Neural cell (in vitro differentiated cells): ENCODE measurements around the gene NCR3LG1. TPM values are rescaled to one million over a fixed set of nuclear protein-coding genes. Genes with fewer than 3 reads are reported as not detected.

Experiments used
- H2AFZ ChIP-seq: fragments of 200-600, 300-800 bp; sonication (generic), shearing (Covaris generic); 2 replicates; pipeline ENCODE4 v1.6.0; 2014; ENCODE audit warnings: low read depth, mild to moderate bottlenecking, antibody characterized with exemption, low read length, moderate library complexity
- H3F3A ChIP-seq: fragments of 200-600 bp; shearing (Covaris generic); 2 replicates; pipeline ENCODE4 v1.6.1; 2016; ENCODE audit warnings: mild to moderate bottlenecking, moderate library complexity, mixed read lengths, antibody characterized with exemption, low read length; ENCODE audit not compliant: insufficient read depth, poor library complexity, severe bottlenecking
- H3K27ac ChIP-seq: fragments of 200-600, 300-800 bp; sonication (generic), shearing (Covaris generic); 2 replicates; pipeline ENCODE4 v1.5.1; 2014; ENCODE audit warnings: mild to moderate bottlenecking, low read length, moderate library complexity
- H3K27me3 ChIP-seq: fragments of 300-800, 200-600 bp; sonication (generic), shearing (Covaris generic); 2 replicates; pipeline ENCODE4 v1.6.0; 2014; ENCODE audit warnings: mild to moderate bottlenecking, low read depth, low read length, moderate library complexity; ENCODE audit not compliant: insufficient read depth
- H3K36me3 ChIP-seq: fragments of 300-800, 200-600 bp; sonication (generic), shearing (Covaris generic); 2 replicates; pipeline ENCODE4 v1.5.1; 2014; ENCODE audit warnings: mild to moderate bottlenecking, antibody characterized with exemption, low read length, moderate library complexity; ENCODE audit not compliant: insufficient read depth
- H3K4me2 ChIP-seq: fragments of 300-800, 200-600 bp; sonication (generic), shearing (Covaris generic); 2 replicates; pipeline ENCODE4 v1.6.0; 2014; ENCODE audit warnings: mild to moderate bottlenecking, low read length
- H3K4me3 ChIP-seq: fragments of 300-800, 200-600 bp; sonication (generic), shearing (Covaris generic); 2 replicates; pipeline ENCODE4 v1.5.1; 2014; ENCODE audit warnings: mild to moderate bottlenecking, low read length, moderate library complexity
- H3K79me2 ChIP-seq: fragments of 200-600 bp; shearing (Covaris generic); replicated peaks from 2 replicates; pipeline ENCODE4 v1.6.0; 2014; ENCODE audit warnings: mild to moderate bottlenecking, low read length, moderate library complexity; ENCODE audit not compliant: insufficient read depth
- H3K9ac ChIP-seq: fragments of 300-800, 200-600 bp; sonication (generic), shearing (Covaris generic); 2 replicates; pipeline ENCODE4 v1.6.1; 2016; ENCODE audit warnings: mild to moderate bottlenecking, low read length, mixed read lengths
- H3K9me2 ChIP-seq: fragments of 200-600 bp; shearing (Covaris generic); 2 replicates; pipeline ENCODE4 v1.6.1; 2016; ENCODE audit warnings: mild to moderate bottlenecking, low read length, mixed read lengths; ENCODE audit not compliant: insufficient read depth
- H3K9me3 ChIP-seq: fragments of 200-600, 300-800 bp; sonication (generic), shearing (Covaris generic); 2 replicates; pipeline ENCODE4 v1.6.1; 2016; ENCODE audit warnings: mild to moderate bottlenecking, mixed run types, low read length, moderate library complexity, mixed read lengths
- H4K20me1 ChIP-seq: fragments of 200-600 bp; shearing (Covaris generic); 2 replicates; pipeline ENCODE4 v1.6.1; 2016; ENCODE audit warnings: mild to moderate bottlenecking, mixed run types; ENCODE audit not compliant: insufficient read depth
- CTCF ChIP-seq: fragments of 450-650 bp; IDR thresholded peaks from 2 replicates; pipeline ENCODE4 v1.5.1; 2014; ENCODE audit warnings: antibody characterized with exemption, mild to moderate bottlenecking, moderate library complexity; ENCODE audit not compliant: poor library complexity, severe bottlenecking
- EP300 ChIP-seq: fragments of 450-650 bp; conservative IDR thresholded peaks from 2 replicates; pipeline ENCODE4 v1.6.1; 2014; ENCODE audit warnings: antibody characterized with exemption, mild to moderate bottlenecking, moderate library complexity; ENCODE audit not compliant: poor library complexity, severe bottlenecking
- EZH2 ChIP-seq: fragments of 200-600, 300-800 bp; shearing (Covaris generic), sonication (generic); IDR thresholded peaks from 2 replicates; pipeline ENCODE4 v1.6.1; 2014; ENCODE audit warnings: antibody characterized with exemption, low read length, borderline replicate concordance, mild to moderate bottlenecking; ENCODE audit not compliant: insufficient read depth, poor library complexity, severe bottlenecking
- MXI1 ChIP-seq: fragments of 450-650 bp; conservative IDR thresholded peaks from 2 replicates; pipeline ENCODE4 v1.6.1; 2014; ENCODE audit warnings: antibody characterized with exemption, mild to moderate bottlenecking; ENCODE audit not compliant: poor library complexity, severe bottlenecking
- POLR2AphosphoS5 ChIP-seq: IDR thresholded peaks from 2 replicates; pipeline ENCODE4 v1.6.1; 2012
- RAD21 ChIP-seq: fragments of 450-650 bp; conservative IDR thresholded peaks from 2 replicates; pipeline ENCODE4 v1.6.1; 2014; ENCODE audit warnings: antibody characterized with exemption, mild to moderate bottlenecking, moderate library complexity
- REST ChIP-seq: IDR thresholded peaks from 2 replicates; pipeline ENCODE4 v1.6.1; 2012; ENCODE audit warnings: borderline replicate concordance
- SMC3 ChIP-seq: fragments of 450-650 bp; conservative IDR thresholded peaks from 2 replicates; pipeline ENCODE4 v1.6.1; 2014; ENCODE audit warnings: antibody characterized with exemption, mild to moderate bottlenecking, moderate library complexity; ENCODE audit not compliant: poor library complexity
- TAF1 ChIP-seq: IDR thresholded peaks from 2 replicates; pipeline ENCODE4 v1.6.1; 2012; ENCODE audit warnings: low read depth
- polyA plus RNA-seq: library from polyadenylated mRNA; depleted of rRNA; stranded (reverse); fragments of >200 nt; gene quantifications from 2 replicates; pipeline ENCODE4 v1.2.3, GENCODE V29; 2014

Gene NCR3LG1
- polyA plus RNA-seq, 1 donor from 2014 or later: 3.1 TPM

GRCh38 chr11:17376493-17376892 lies 24.9 kb downstream of the NCR3LG1 start:
- H2AFZ ChIP-seq: no peak overlapping the region
- H3K4me3 ChIP-seq: no peak overlapping the region
- no peaks in the 10 kb centered on the region for H3F3A ChIP-seq
- no peaks in the 10 kb centered on the region for H3K79me2 ChIP-seq
- peaks cover 6% of the 10 kb centered on the region for H3K36me3 ChIP-seq
- no peaks in the 10 kb centered on the region for H4K20me1 ChIP-seq
- no peaks in the 10 kb centered on the region for H3K27me3 ChIP-seq
- H3K9ac ChIP-seq: no peak overlapping the region
- no peaks in the 10 kb centered on the region for H3K9me2 ChIP-seq
- TF ChIP-seq RAD21 (no peak), POLR2AphosphoS5 (no peak), TAF1 (no peak), CTCF (no peak), MXI1 (no peak)
- H3K9me3 ChIP-seq: peaks cover 19% of the 10 kb centered on the region
- no peak overlapping the region for H3K4me2 ChIP-seq
- H3K27ac ChIP-seq: no peak overlapping the region

GRCh38 chr11:17378655-17379054 lies 27.1 kb downstream of the NCR3LG1 start:
- H3K9me3 ChIP-seq: no peaks in the 10 kb centered on the region
- H4K20me1 ChIP-seq: no peaks in the 10 kb centered on the region
- no peaks in the 10 kb centered on the region for H3K9me2 ChIP-seq
- no peak overlapping the region for H3K4me3 ChIP-seq
- TF ChIP-seq RAD21: no peak
- no peak for TF ChIP-seq TAF1
- TF ChIP-seq EZH2: no peak
- TF ChIP-seq EP300: no peak
- TF ChIP-seq MXI1: no peak
- TF ChIP-seq CTCF: no peak
- TF ChIP-seq POLR2AphosphoS5: no peak
- TF ChIP-seq REST: no peak
- TF ChIP-seq SMC3: no peak
- no peak overlapping the region for H3K27ac ChIP-seq
- H2AFZ ChIP-seq: no peak overlapping the region
- H3K9ac ChIP-seq: no peak overlapping the region
- H3K27me3 ChIP-seq: no peaks in the 10 kb centered on the region
- H3K79me2 ChIP-seq: no peaks in the 10 kb centered on the region
- no peaks in the 10 kb centered on the region for H3F3A ChIP-seq
- H3K36me3 ChIP-seq: no peaks in the 10 kb centered on the region
- no peak overlapping the region for H3K4me2 ChIP-seq
